ENCODE measurements around the gene NSD1. TPM values are rescaled to one million over a fixed set of nuclear protein-coding genes. Genes with fewer than 3 reads are reported as not detected.

The NSD1 gene
- total RNA-seq, 1 experiment from 2014 or later = 18.3 TPM

DNA sequence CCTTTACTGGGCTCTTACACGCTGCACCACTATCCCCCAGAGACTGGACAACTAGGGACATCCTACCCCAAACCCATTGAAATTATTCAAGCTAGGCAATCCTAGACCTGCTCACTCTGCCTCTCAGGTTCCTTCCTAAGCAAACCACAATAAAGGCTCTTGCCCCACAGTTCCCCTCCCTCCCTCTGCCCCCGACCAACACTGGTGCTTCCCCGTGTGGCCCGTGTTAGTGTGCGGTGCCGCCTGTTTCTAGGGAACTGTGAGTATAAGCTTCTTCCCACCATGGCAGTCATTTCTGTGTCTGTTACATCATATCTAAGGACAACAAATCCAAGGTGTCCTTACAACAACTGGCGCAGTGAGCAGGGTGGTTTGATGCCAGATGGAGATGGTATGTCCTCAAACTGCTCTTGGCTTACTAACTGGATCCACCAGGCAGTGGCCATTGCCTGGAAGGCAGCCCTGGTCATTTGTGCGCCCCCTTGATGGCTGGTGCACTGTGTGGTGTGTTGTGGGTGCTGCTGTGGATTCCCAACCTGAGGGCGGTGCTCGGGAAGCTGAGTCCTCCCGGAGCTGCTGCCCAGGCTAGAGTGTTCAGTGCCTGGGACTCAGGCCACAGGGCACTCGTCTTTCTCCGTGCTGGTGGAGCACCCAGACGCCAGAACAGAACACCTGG, 186.5 kb downstream of the NSD1 start:
- no peak for DNase-seq (ENCODE audit: low read depth)

DNA sequence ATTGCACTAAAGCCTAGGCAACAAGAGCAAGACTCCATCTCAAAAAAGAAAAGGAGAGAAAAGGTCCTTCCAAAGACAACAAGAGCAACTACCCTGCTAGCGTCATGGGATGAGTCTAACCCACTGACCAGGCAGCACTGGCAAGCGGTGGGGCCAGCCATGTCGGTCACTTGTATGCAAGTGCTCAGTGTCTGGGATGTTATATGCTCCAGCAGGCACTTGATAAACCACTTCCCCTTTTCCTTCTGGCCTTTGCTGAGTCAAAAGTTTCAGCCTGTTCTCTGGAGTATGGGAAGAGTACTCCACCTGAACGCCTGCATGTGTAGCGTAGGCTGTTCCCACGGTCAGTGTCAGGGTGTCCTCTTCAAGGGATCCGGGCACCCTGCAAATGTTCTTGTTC, 187.3 kb downstream of the NSD1 start:
- no peak for DNase-seq (ENCODE audit: low read depth)

DNA sequence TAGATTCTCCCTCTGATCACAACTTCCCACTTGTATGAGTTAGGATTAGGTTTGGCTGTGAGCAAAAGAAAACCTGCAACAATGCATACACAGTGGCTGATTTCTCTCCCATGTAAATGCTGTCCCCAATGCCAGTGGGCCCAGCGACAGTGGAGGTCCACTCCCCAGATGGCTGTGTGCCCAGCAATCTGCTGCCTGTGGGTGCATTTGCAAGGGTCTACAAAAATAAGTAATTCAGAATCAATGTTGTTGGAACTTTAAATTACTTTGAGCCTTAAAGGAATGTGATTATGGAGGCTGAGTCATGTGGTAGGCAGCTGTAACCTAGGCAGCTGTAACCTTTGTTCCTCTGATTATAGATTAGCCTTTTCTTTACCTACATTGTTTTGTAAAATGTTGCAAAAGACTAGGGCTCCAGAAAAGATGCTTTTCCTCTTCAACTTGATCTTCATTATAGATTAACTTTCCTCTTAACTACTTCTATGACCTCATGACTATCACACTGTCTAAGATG, 192.4 kb downstream of the NSD1 start:
- no peak for DNase-seq (ENCODE audit: low read depth)

DNA sequence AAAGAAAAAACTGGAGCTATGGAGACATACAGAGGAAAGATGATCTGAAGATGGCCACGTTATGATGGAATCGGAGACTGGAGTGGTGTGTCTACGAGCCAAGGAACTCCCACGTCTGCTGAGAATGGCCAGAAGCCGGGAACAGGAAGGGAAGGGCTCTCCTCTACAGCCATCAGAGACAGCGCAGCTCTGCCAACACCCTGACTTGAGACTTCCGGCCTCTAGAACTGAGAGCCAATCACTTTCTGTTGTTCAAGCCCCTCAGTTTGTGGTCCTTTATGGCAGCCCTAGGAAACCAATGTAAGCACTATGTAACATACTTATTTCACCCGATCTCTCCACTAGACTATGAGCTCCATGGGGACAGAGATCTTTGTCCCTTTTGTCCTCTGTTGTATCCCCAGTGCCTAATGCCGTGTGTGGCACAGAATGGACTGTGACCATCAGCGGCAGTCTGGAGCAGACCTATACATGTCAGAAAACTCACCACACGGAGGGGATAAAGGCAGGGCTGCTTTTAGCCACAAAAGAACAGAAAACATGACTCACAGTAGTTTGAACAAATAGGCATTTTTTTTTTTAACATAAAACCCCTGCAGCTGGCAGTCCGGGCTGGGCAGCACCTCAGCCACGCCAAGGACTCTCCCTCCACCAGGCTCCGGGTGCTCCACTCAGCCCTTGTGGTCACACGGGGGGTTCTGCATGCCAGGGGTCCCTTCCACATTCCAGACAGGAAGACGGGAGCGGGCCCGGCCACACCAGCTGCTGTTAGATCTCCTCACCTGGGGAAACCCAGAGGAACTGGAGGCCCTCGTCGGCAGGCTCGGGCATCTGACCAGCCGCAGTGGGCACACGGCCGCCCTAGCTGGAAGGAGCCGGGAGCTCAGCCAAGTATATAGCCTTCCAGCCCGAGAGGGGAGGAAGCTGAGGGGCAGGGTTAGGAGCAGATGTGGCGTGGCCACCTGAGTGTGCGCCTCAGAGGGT, 194.3 kb downstream of the NSD1 start:
- DNase-seq (ENCODE audit: low read depth) = peak; percentile 87

DNA sequence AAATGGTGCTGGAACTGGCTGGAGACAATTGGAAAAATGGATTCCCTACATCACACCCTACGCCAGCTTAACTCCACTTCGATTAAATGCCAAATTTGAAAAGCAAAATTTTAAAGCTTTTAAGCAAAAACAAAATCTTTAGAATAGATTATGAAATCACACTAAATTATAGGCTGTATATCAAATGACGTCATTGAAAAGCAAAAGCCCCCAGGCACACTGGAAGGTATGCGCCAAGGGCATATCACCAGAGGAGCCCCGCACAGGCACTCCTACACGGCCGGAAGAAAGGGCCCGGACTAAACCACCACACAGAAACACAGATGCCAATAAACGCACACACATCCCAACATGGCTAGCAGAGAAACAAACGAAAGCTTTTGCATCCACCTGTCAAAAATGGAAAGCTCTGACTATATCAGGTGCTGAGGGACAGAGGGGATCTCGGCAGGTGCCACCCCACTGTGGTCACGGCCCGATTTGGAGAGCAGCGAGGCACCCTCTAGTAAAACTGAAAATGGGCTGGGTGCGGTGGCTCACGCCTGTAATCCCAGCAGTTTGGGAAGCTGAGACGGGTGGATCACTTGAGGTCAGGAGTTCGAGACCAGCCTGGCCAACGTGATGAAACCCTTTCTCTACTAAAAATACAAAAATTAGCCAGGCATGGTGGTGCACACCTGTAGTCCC, 195.1 kb downstream of the NSD1 start:
- no peak for DNase-seq (ENCODE audit: low read depth)

DNA sequence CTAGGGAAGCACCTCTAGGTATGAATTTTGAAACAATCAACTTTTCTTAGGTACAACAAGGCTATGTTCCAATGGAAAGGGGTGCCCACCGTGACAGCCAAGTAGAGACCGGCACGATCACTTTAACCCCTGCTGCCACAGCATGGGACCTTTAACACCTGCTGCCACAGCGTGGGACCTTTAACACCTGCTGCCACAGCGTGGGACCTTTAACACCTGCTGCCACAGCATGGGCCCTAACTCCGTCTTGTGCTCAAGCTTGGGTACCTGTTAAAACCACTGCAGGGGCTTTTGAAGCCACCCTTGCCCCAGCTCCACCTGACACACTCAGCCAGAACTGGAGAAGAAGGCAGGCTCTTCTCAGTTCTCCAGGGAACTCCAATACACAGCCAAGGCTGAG, 196.3 kb downstream of the NSD1 start:
- DNase-seq (ENCODE audit: low read depth) = no peak

DNA sequence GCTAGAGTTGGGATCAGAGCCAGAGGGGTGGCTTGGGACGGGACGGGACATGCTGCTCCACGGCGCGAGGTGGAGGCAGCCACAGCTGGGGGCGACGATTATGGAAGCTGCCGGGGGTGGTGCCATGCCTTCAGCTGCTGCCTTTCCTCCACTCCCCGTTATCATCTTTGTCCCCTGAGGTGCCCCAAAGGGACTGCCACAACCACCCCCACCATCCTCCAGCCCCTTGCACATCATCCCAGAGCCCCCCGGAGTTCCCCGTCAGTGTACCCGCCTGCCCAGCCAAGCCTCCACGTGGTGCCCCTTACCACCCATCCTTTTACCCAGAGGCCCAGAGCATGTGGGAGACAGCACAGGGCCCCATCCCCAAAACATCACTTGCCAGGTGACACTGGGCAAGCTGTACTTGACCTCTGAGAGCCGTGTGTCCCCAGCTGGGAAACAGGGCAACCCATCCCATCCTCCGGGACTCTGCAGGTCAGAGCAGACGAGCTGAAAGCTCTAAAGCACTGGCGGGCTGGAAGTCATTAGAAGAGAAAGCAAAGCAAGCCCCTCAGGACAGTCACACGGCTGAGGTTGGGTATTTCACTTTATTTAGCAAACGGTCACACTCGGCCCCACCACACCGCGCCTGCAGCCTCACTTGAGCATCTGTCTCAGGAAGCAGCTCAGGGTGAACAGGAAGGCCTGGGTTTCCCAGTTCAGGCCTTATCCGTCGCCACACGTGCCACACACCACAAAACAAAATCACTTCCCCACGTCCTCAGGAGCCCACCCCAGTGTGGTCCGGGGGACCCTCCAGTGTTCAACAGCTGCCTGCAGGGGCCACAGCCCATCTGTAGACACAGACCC, 197.6 kb downstream of the NSD1 start:
- no peak for DNase-seq (ENCODE audit: low read depth)

DNA sequence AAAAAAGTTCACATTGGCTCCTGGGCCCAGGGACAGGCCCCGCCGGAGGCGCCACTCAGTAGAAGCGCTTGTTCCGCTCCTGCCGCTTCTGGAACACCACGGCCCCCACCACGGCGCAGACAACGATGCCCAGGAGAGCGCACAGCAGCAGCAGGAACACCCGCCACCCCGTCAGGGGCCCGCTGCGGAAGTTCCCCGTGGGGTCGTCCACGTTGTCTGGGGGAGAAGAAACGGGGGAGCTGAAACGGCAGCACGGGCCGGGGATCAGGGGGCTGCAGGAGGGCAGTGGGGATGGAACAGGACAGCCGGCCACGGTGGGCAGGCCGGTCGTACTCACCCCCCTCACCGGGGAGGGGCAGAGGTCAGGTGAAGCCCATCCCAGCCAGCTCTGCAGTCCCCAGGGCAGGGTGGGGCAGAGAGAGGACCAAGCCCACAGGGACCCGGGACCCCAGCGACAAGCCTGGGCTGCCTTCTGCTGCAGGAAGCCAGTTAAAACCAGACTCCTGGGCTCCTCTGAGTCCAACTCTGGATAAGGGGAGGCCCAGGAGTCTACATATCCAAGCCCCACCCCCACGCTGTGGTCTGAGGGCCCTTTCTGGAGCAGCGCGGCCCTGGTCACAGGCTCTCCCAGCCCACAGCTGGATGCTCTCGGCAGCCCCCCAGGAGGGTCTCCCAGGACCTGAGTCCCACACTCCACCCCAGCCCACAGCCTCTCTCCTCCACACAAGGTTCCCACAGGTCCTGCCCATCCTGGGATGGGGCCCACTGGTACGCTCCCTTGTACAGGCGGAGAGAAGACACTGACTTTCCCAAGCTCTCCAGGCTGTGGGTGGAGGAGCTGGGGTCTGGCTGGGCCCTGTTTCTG, 198.7 kb downstream of the NSD1 start:
- no peak for DNase-seq (ENCODE audit: low read depth)

DNA sequence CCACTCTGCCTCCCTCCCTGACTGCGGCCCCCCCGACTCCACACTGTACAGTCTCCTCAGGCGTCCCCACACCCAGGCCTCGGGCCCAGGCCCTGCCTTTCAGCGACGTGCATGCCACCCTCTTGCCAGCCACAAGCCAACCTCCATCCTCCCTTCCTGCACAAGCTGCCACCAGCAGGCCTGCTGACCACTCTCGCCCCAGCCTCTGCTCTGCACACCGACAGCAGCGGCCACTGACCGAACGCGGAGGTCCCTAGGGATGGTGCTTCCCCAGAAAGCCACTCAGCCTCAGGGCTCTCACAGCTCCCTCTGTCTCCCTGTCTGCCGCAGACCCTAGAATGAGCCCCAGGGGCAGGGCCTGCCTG, 199.3 kb downstream of the NSD1 start:
- no peak for DNase-seq (ENCODE audit: low read depth)

DNA sequence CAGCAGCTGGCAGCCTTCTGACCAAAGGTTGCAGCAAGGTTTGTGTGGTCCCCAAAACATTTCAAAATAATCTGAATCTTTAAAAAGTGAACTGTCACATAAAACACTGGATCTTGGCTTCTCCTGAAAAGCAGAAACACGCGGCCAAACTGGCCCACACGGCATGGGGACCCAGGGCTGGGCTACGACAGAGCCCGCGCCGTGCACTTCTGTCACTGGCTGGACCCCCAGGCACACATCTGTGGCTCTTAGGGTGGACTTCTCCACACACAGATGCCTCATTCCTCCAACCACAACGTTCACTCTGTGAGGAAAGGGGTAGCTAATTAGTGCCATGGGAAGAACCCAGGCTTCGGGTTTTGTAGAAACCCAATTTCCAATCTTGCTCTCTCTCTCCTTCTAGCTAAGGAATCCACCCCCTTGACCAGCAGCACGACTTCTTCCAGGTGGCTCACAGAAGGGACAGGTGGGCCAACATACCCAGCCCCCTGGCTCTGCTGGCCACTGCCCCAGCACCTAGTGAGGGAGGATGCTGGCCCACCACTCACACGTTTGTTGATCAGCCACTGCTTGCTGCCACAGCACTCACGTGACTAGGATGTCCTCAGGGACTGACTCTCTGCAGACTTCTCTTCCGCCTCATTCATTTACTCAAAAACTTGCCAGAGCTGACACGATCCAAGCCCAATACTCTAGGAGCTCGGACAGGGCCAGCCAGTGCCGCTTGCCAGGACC, 200.0 kb downstream of the NSD1 start:
- DNase-seq (ENCODE audit: low read depth) = no peak

DNA sequence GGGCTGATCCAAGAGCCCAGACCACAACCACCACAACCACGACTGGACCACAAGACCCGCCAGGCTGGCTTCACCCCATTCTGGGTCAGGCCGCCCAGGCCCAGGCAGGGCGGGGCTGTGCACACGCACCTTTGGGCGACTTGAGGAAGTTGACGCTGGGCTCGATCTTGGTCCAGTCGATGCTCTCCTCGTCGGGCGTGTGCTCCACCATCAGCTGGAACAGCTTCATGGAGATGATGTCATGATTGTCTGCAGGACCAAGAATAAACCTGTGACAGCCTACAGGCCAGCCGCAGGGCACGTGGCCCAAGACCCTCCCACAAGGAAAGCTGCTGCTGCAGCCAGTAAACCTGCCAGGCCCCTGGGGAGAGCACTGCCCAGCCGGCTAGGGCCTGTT, 200.6 kb downstream of the NSD1 start:
- no peak for DNase-seq (ENCODE audit: low read depth)

DNA sequence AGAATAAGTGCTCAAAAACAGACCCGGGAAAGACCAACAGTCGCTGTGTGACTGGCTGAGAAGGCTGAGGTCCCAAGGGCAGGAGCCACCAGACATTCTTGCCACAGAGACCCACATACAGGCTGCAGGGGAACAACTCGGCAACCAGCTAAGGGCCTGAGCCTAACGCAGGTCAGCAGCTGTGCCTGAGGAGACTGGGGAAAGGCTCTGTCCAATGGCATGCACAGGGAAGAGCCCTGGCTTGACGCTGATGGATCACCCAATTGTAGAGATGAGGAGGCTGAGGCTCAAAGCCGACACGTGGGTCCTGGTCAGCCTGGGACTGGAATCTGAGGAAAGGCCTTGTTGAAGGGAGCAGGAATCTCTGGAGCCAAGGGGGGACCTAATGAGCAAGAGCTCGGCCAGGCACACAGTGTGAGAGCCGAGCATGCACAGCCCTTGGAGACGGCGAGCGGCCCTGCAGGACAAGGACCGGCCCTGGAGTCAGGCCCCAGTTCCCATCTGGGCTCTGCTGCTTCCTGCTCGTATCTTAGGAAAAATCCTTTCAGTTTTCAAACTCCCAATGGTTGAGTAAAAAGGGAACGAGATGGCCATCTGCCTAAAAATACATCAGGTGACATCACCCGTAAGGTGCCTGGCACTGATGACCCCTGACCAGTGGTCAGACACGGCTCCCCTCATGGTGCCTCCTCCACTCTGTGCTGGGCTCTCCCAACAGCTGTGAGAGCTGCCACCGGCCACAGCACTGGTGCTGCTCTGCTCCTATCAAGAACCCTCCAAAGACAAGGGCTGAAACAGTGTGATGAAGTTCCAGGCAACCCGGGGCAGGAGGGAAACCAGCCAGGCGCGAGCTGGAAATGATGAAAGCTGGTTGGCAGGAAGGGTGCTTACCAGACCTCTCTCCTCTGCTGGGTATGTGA, 201.5 kb downstream of the NSD1 start:
- no peak for DNase-seq (ENCODE audit: low read depth)

DNA sequence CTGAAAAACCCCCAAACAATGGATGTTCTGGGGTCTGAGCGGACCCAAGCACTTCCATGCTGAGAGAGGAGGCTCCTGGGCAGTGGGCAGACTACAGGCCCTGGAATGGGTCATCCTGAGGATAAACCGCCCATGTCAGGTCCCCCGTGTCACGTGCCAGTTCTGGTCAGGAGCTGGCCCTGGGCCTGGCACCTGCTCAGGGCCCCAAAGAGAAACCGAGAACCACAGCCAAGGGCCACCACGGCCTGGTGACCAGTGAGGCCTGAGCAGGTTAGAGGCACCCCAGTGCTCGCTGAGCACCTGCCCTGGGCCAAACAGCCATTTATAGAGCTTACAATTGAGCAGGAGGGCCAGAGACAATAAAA, 202.1 kb downstream of the NSD1 start:
- no peak for DNase-seq (ENCODE audit: low read depth)

DNA sequence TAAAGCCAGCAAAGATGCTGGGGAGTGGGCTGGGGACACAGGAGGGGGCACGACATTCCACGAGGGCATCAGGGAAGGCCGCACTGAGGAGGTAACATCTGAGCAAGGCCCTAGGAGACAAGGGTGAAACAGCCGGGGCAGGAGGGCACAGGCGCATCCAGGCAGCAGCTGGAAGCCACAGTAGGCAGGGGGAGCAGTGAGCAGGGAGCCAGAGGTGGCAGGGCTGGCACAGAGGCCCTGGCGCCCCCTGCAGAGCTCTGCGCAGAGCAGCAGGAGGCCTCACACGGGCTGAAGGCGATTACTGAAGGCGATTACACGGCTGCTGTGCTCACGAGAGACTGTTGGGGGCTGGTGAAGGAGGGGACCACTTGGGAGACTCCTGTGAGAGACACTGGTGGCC, 202.5 kb downstream of the NSD1 start:
- peak; percentile 49 for DNase-seq (ENCODE audit: low read depth)

DNA sequence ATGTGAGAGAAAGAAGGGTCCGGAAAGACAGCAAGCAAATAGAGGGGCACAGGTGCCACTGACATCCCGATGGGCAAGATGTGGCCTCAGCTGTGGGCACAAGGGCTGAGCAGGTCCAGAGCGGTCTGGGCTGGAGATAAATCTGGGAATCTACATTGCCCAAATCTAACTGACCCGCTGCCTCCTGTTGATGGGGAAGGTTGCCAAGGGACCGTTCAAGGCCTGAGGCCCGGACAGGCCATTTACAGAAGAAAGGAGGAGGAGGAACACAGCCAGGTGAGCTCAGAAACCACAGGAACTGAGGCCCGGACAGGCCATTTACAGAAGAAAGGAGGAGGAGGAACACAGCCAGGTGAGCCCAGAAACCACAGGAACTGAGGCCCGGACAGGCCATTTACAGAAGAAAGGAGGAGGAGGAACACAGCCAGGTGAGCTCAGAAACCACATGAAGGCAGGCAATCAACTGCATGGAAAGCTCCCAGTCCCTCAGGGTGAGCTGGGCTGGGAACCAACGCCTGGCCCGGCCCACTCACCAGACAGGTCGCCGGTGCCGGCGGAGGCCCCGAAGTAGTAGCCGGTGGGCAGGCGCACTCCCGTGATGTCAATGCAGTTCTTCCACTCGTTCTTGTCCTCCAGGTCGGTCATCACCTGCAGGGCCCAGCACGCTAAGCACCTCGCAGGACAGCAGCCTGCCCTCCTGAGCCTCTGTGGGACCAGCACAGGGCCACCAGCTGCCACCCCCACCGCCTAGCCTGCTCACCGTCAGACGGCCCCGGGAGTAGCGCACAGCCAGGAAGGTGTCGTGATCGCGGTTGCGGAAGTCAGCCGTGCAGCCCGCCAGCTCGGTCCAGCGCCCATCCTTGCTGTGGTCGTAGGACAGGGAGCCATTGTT, 203.3 kb downstream of the NSD1 start:
- no peak for DNase-seq (ENCODE audit: low read depth)

DNA sequence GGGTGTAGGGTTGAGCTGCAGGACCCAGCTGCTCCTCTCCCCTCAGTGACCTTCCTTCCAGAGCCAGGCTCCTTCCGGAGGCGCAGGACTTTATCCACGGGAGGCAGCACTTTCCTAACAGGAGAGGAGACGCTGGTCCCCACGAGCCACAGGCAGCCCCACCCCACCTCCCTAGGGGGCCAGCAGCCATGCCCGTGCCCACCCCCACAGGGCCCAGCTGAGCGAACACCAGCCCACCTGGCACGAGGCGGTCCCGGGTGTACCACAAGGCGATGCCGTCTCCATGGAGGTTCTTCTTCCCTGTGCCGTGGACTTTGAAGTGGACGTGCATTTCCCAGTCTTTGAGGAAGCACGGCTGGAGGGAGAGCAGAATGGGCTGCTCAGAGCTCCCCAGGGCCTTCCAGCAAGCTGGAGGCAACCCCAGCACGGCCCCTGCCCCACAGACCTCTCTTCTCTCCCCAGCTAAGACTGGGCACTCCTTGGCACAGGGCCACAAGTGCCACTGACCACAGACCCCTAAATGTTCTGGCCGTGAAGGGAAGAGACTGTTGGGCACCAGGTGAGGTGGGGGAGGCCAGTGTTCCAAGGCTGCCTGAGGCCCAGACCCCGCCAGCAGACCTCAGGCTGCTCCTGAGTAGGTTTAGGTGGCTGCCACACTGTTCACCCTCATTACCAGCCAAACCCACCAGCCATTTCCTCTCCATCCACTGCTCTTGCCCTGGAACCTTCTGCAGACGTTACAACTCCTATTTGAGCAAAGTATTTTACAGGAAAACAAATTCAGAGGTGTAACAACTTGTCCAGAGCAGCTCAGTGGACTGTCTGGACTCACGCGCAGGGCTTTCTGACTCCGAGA, 204.9 kb downstream of the NSD1 start:
- DNase-seq (ENCODE audit: low read depth) = no peak
